ENCODE measurements around the gene NDUFA8. TPM values are rescaled to one million over a fixed set of nuclear protein-coding genes. Genes with fewer than 3 reads are reported as not detected.

The NDUFA8 gene
- total RNA-seq, 1 experiment from 2014 or later, result 70.7 TPM

GRCh38 chr9:122120316-122121071, 39.1 kb downstream of the NDUFA8 start (continued):
- no peak for TF ChIP-seq ATF2 (CRISPR knock-in tag; IDR thresholded peaks at IDR 0.05; ENCODE audit: borderline replicate concordance, low read depth)
- no peak for TF ChIP-seq SOX15 (CRISPR knock-in tag; IDR thresholded peaks at IDR 0.05)
- TF ChIP-seq ATF3 (CRISPR knock-in tag; conservative IDR thresholded peaks at IDR 0.05), result no peak
- no peak for TF ChIP-seq ZBTB43 (CRISPR knock-in tag; IDR thresholded peaks at IDR 0.05)

GRCh38 chr9:122119721-122120120, 39.9 kb downstream of the NDUFA8 start:
- Mint-ChIP-seq H3K4me3 (no peak overlapping the region), H3K9me3 (no peaks in the 10 kb centered on the region), H3K36me3 (no peaks in the 10 kb centered on the region), H3K27me3 (ENCODE audit: low read depth) (peaks cover 6% of the 10 kb centered on the region), H3K4me1 (peaks cover 21% of the 10 kb centered on the region), H3K27ac (no peak overlapping the region)
- CTCF ChIA-PET, result interaction anchor here (0.7 to 24.3 kb wide), 5 partner anchors 22 to 238 kb away, joined by 3 to 627 read pairs (median 4); no protein-coding TSS in a partner anchor
- no peak for ATAC-seq
- TF ChIP-seq TEAD4 (CRISPR knock-in tag; IDR thresholded peaks at IDR 0.05) (no peak), ETV6 (CRISPR knock-in tag; IDR thresholded peaks at IDR 0.05) (no peak), FOXJ3 (CRISPR knock-in tag; IDR thresholded peaks at IDR 0.05; ENCODE audit: borderline replicate concordance) (no peak)
- TF ChIP-seq, protein P1, sequence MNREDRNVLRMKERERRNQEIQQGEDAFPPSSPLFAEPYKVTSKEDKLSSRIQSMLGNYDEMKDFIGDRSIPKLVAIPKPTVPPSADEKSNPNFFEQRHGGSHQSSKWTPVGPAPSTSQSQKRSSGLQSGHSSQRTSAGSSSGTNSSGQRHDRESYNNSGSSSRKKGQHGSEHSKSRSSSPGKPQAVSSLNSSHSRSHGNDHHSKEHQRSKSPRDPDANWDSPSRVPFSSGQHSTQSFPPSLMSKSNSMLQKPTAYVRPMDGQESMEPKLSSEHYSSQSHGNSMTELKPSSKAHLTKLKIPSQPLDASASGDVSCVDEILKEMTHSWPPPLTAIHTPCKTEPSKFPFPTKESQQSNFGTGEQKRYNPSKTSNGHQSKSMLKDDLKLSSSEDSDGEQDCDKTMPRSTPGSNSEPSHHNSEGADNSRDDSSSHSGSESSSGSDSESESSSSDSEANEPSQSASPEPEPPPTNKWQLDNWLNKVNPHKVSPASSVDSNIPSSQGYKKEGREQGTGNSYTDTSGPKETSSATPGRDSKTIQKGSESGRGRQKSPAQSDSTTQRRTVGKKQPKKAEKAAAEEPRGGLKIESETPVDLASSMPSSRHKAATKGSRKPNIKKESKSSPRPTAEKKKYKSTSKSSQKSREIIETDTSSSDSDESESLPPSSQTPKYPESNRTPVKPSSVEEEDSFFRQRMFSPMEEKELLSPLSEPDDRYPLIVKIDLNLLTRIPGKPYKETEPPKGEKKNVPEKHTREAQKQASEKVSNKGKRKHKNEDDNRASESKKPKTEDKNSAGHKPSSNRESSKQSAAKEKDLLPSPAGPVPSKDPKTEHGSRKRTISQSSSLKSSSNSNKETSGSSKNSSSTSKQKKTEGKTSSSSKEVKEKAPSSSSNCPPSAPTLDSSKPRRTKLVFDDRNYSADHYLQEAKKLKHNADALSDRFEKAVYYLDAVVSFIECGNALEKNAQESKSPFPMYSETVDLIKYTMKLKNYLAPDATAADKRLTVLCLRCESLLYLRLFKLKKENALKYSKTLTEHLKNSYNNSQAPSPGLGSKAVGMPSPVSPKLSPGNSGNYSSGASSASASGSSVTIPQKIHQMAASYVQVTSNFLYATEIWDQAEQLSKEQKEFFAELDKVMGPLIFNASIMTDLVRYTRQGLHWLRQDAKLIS (CRISPR knock-in tag; IDR thresholded peaks at IDR 0.05; ENCODE audit: borderline replicate concordance), result no peak
- POLR2A ChIA-PET, result no interaction called here
- no peak for DNase-seq (ENCODE audit: low spot score)

- Mint-ChIP-seq H3K4me3 (no peak overlapping the region), H3K9me3 (no peaks in the 10 kb centered on the region), H3K36me3 (no peaks in the 10 kb centered on the region), H3K4me1 (peaks cover 26% of the 10 kb centered on the region), H3K27me3 (ENCODE audit: low read depth) (no peaks in the 10 kb centered on the region; the same call in none of the 2 replicates), H3K27ac (no peak overlapping the region)
- ChIA-PET POLR2A (no interaction called here), CTCF (interaction anchor here (1.0 to 24.3 kb wide), 3 partner anchors 22 to 238 kb away, joined by 3 to 627 read pairs (median 4); no protein-coding TSS in a partner anchor)
- ATAC-seq (no peak), DNase-seq (ENCODE audit: low spot score) (no peak)
- TF ChIP-seq NR3C1 (CRISPR knock-in tag; conservative IDR thresholded peaks at IDR 0.05; ENCODE audit: low read depth), result no peak
- TF ChIP-seq, protein P2, sequence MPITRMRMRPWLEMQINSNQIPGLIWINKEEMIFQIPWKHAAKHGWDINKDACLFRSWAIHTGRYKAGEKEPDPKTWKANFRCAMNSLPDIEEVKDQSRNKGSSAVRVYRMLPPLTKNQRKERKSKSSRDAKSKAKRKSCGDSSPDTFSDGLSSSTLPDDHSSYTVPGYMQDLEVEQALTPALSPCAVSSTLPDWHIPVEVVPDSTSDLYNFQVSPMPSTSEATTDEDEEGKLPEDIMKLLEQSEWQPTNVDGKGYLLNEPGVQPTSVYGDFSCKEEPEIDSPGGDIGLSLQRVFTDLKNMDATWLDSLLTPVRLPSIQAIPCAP (CRISPR knock-in tag; IDR thresholded peaks at IDR 0.05), result no peak
- TF ChIP-seq, protein P3, sequence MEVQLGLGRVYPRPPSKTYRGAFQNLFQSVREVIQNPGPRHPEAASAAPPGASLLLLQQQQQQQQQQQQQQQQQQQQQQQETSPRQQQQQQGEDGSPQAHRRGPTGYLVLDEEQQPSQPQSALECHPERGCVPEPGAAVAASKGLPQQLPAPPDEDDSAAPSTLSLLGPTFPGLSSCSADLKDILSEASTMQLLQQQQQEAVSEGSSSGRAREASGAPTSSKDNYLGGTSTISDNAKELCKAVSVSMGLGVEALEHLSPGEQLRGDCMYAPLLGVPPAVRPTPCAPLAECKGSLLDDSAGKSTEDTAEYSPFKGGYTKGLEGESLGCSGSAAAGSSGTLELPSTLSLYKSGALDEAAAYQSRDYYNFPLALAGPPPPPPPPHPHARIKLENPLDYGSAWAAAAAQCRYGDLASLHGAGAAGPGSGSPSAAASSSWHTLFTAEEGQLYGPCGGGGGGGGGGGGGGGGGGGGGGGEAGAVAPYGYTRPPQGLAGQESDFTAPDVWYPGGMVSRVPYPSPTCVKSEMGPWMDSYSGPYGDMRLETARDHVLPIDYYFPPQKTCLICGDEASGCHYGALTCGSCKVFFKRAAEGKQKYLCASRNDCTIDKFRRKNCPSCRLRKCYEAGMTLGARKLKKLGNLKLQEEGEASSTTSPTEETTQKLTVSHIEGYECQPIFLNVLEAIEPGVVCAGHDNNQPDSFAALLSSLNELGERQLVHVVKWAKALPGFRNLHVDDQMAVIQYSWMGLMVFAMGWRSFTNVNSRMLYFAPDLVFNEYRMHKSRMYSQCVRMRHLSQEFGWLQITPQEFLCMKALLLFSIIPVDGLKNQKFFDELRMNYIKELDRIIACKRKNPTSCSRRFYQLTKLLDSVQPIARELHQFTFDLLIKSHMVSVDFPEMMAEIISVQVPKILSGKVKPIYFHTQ (CRISPR knock-in tag; IDR thresholded peaks at IDR 0.05), result no peak
- TF ChIP-seq, protein P4, sequence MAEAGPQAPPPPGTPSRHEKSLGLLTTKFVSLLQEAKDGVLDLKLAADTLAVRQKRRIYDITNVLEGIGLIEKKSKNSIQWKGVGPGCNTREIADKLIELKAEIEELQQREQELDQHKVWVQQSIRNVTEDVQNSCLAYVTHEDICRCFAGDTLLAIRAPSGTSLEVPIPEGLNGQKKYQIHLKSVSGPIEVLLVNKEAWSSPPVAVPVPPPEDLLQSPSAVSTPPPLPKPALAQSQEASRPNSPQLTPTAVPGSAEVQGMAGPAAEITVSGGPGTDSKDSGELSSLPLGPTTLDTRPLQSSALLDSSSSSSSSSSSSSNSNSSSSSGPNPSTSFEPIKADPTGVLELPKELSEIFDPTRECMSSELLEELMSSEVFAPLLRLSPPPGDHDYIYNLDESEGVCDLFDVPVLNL (CRISPR knock-in tag; IDR thresholded peaks at IDR 0.05; ENCODE audit: borderline replicate concordance, low read depth), result no peak
- TF ChIP-seq ZNF232 (CRISPR knock-in tag; IDR thresholded peaks at IDR 0.05), result no peak
- TF ChIP-seq EMX1 (CRISPR knock-in tag; IDR thresholded peaks at IDR 0.05), result no peak
- TF ChIP-seq, protein P5, sequence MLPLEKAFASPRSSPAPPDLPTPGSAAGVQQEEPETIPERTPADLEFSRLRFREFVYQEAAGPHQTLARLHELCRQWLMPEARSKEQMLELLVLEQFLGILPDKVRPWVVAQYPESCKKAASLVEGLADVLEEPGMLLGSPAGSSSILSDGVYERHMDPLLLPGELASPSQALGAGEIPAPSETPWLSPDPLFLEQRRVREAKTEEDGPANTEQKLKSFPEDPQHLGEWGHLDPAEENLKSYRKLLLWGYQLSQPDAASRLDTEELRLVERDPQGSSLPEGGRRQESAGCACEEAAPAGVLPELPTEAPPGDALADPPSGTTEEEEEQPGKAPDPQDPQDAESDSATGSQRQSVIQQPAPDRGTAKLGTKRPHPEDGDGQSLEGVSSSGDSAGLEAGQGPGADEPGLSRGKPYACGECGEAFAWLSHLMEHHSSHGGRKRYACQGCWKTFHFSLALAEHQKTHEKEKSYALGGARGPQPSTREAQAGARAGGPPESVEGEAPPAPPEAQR (CRISPR knock-in tag; IDR thresholded peaks at IDR 0.05), result no peak
- TF ChIP-seq RORB (CRISPR knock-in tag; IDR thresholded peaks at IDR 0.05), result no peak
- TF ChIP-seq FOXK1 (CRISPR knock-in tag; IDR thresholded peaks at IDR 0.05), result no peak
Measured at GRCh38 chr9:122119166-122119521, 40.4 kb downstream of the NDUFA8 start.

Measured in WTC11 (cell line).